ENCODE measurements around the gene SLC27A4.

DNA sequence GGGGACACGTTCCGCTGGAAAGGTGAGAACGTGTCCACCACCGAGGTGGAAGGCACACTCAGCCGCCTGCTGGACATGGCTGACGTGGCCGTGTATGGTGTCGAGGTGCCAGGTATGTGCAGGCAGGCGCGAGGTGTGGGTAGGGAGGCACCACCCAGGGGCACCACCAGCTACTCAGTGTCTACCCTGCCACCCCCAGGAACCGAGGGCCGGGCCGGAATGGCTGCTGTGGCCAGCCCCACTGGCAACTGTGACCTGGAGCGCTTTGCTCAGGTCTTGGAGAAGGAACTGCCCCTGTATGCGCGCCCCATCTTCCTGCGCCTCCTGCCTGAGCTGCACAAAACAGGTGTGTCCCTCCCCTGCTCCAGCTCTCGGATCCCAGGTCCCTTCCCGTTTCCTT is 15.1 kb downstream of the SLC27A4 start:
- TF ChIP-seq, protein P1, sequence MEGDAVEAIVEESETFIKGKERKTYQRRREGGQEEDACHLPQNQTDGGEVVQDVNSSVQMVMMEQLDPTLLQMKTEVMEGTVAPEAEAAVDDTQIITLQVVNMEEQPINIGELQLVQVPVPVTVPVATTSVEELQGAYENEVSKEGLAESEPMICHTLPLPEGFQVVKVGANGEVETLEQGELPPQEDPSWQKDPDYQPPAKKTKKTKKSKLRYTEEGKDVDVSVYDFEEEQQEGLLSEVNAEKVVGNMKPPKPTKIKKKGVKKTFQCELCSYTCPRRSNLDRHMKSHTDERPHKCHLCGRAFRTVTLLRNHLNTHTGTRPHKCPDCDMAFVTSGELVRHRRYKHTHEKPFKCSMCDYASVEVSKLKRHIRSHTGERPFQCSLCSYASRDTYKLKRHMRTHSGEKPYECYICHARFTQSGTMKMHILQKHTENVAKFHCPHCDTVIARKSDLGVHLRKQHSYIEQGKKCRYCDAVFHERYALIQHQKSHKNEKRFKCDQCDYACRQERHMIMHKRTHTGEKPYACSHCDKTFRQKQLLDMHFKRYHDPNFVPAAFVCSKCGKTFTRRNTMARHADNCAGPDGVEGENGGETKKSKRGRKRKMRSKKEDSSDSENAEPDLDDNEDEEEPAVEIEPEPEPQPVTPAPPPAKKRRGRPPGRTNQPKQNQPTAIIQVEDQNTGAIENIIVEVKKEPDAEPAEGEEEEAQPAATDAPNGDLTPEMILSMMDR (IDR thresholded peaks at IDR 0.05) = no peak
- TF ChIP-seq POLR2A (IDR thresholded peaks at IDR 0.05) = no peak

Measured in ovary (tissue), 3 donors.